HG03135 (cell line): ENCODE data around the gene C4orf50.

Experiments used
- ATAC-seq: cut with Tn5 transposase; IDR thresholded peaks from one replicate; pipeline ENCODE4 v1.9.1; 2021; ENCODE audit warnings: mild to moderate bottlenecking, moderate library complexity; ENCODE audit not compliant: unreplicated experiment

C4orf50 gene

DNA sequence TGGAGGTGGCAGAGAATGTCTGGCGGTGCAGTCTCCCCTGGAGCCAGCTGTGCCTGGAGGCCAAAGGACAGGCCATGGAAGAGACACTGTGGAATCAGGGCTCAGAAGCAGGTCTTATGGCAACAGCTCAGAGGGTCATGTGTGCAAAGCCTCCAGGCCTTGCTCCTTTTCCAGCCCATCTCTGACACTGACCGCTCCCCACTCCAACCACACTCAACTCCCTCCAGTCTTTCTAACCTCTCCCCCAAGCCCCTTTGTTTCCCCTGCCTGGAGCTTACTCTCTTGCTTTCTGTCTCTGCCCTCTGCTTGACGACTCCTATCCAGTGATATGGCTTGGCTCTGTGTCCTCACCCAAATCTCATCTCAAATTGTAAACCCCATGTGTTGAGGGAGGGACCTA lies 91.1 kb downstream of the C4orf50 start:
- no peak for ATAC-seq

DNA sequence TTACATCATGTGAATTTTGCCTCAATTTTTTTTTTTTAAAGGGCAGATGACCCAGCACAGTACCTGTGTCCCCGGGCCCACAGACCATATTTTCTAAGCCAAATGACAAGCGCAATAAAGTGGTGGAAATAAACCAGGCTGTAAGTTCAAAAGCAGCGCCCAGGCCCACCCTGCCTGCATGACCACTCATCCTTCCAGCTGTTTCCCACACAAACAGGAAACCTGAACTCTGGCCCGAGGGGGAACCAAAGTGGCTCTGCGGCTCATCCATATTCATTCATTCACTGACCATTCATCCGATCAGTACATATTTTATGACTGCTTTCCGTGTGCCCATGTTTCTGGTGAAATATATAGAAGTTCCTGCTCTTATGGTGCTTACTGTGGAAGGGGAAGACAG lies 91.6 kb downstream of the C4orf50 start:
- no peak for ATAC-seq

DNA sequence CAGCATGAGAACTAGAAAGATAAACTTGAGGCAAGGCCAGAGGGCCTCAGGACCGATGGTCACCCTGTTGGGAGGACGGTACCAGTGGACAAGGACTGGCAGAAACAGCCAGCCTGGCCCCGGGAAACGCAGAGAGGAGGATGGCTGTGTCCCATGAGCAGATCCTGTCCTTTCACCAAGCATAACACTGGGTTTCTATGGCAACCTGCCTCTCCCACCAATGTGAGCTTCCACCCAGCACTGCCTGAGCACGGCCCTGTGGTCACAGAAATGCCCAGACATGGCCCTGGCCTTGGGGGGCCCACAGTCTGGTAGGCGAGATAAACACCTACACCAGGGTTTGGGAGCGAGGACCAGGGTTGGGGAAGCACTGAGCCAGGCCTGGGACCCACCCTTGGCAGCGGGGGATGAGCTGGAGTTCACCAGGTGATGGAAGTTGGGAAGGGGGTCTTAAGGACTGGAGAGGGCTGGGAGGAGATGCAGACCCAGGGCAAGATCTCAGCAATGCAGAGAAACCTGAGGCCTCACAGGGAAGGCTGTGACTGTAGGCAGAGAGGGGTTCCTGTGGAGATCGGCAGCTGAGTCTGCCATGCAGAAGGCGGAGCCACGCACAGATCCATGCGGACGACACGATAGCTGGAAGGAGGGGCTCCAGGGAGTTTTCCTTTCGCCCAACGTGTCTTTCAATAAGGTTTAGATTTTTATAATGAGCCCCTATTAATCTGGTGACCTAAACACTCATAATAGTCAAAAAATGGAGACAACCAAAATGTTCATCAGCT lies 92.6 kb downstream of the C4orf50 start:
- ATAC-seq, result no peak

DNA sequence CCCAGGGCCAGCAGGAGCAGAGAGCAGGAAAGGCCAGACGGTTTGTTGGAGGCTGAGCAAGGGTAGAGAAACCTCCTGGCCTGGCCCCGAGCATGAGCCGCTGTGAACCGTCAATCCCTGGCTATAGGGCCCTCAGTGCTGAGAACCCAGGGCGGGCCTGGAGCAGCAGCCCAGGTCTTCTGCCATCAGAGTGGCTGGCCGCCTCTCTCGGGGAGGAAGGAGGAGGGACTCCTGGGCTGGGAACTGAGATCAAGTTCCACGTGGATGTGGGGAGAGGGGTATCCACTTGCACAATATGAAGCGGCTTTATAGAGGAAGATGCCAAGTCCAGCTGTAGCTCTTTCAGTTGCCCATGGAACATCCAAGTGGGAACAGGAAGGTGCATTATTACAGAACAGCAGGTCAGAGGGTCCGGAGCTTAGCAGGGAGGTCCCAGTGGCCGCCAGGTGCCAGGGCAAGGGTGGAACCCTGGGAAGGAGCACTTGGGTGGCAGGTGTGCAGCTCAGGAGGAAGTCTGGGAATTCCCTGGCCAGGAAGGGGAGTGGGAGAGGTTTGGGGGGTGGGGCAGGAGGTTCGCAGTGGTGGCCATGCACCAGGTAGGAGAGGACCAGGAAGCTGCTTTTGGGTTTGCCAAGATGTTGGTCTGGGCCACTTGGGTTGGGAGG lies 93.6 kb downstream of the C4orf50 start:
- ATAC-seq, result no peak

DNA sequence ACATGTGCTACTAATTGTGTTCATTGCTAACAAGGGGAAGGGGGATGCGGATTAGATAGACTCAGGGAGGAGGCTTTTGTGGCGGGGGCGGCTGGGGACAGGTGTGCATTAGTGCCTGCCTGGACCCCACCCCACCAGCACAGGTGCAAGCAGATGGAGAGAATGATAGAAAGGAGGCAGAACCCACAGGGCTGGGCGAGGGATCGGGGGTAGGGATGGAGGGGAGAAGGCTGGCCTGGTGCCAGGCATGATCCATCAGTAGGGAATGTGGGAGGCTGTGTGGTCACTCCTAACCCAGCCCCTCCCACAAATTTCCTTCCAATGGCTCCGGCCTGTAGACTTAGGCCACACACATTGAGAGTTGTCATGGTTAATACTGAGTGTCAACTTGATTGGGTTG lies 94.9 kb downstream of the C4orf50 start:
- ATAC-seq, result no peak

DNA sequence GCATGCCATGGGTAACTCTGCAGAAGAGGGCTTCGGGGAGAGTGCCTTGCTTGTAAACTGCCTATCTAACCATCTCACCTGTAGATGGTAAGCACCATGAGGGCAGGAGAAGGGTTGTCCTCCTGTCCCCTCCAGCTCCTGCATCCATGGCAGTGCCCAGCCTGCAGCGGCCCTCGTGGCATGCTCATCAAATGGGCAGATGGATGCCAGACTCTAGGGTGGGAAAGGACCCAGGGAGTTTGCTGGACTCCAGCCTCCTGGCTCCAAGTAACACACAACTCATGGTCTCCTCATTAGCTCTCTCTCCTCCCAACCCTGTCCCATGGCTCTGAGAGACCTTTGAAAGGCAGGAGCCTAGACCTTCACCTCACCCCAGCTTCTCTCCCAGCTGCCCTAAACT lies 95.7 kb downstream of the C4orf50 start:
- no peak for ATAC-seq

DNA sequence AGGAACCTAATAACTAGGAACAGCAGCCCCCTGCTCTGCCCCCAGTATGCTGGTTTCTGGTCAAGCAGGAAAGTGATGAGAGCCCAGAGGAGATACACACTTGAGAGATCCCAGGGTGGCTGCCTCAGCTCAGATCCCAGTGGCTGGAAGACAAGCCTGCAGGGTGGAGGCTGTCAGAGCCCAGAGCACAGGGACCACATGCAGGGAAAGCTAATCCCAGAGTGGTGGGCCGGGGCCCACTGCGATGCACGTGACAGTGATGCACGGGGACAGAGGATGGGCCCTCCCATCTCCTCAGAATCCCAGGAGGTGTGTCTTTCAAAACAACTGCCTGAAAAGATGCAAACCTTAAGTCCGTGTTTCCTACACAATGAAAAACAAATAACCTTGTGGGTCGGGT lies 96.2 kb downstream of the C4orf50 start:
- no peak for ATAC-seq

DNA sequence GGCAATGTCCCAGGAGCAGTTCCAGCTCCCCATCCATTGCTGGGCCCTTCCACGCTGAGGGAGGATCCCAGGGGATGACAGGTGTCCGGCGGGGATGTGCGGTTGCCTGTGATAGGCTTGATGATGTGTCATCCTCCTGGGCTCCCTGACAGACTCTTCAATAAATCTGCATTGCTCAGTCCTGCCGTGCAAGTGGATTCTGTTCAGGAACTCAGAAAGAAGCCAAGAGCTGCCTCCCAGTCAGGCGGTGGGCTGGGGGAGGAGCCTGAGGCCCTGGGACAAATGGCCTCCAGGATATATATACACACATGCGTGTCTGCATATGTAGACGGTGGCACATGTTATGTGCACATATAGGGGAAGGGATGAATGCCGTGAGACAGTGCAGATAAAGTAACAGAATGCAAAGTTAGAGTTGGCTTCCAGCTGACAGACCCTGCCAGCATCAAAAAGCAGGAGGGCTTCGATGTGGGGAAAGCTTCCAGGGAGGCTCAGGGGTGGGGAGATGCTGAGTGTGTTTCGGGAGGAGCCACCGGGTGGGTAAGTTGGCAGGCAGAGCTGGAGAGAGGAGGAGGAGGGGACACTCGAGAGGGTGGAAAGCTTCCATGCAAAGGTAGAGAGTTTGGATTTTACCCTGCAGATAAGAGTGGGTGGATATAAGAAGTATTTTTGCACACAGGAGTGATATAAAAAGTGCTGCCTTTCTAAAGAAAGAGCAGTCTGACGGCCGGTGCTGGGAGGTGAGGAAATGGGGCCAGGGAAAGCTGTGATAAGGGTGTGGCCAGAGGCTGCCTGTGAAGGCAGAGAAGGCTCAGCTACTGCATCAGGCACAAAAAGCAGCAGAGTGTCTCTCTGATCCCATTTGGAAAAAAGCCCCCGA lies 96.9 kb downstream of the C4orf50 start:
- no peak for ATAC-seq

DNA sequence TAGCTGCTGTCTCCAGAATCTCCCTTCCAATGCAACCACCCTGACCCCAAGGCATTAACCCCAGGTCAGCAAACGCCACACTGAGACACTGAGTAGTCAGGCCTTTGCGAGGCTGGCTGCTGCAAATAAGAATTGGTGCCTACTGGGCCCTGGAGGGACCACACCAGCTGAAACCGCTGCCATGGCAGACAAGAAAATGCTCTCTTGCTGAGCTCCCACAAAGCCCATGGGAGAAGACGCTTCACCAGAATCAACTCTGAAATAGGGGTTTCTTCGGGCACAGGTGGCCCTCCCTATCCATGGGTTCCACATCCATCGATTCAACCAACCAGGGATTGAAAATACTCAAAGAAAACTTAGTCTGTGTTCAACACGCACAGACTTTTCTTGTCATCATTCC lies 98.7 kb downstream of the C4orf50 start:
- no peak for ATAC-seq

DNA sequence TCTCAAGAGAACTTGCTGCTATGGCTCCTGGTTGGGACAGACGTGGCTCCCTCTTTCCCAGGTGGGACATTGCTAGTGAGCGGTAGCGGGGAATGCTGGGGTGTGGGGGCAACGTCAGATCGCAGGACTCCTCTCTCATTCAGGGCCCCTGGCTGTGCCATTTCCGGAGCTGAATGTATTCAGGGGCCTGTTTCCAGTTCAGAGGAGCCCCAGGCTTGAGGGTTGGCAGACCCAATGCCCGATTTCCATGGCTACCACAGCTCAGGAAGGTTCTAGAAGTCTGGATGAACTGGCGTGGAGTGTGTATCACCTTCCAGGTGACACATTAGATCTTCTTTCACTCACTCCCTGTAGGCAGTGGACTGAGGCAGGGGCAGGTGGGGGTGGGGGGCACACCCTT lies 99.2 kb downstream of the C4orf50 start:
- ATAC-seq, result no peak

DNA sequence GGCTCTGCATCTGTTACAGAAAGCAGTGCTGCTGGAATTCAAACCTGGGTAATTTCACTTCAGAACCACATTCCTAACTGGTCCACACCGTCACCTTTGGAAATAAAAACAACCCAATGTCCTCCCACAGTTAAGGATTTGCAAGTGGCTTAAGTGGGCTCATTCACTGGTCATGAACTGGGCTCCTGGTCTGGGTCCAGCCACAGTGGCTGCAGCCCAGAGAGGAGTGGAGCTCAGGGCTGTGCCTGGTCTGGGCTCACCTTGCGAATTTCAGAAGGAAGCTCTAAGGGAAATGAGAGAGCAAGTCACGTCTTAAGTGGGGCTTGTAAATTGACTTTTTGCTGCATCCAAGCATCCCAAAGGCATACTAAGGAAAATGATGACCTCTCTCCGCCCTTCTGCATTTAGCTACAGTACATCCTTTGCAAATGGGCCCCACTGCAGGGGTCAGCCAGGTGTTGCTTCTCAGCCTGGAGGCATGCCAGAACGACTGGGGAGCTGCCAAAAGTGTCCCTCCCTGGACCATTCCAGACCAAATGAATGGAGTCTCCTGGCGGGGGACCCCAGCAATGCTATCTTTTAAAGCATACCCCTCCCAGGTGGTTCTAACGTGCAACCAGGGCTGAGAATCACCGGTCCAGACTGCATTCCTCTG lies 99.8 kb downstream of the C4orf50 start:
- no peak for ATAC-seq

DNA sequence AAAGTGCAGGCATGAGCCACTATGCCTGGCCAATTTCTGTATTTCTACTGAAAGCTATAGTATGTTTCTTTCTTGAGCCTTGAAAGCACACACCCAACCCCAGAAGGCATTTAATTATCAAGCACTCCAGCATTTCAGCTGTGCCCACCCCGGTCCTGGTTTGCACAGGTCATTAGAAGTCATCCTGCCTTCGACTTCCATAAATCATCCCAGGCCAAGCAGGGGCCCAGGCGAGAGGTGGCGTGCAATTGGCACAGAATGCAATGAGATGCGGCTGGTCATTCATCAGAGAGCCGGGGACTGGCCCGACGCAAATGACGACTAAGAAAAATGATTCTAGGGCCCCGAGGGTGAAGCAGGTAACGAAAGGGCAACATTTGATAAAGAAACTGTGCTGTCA lies 100.6 kb downstream of the C4orf50 start:
- ATAC-seq, result no peak

DNA sequence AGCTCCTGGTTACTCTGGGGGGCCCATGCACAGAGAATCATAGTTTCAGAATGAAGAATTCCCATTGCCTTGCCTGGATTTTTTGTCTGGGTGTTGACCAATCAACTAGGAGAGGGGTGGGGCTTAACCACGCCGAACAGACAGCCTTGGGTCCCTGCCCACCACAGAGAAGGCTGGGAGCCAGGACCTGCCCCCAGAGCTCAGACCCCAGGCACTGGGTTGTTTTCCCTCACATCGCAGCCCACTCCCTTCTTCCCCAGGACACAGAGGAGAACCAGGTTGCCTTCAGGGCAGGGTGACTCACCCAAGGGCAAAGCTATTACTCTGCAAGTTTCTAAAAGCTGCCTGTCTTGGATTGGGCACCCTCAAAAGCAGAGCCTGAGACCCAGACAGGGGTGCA lies 102.0 kb downstream of the C4orf50 start:
- ATAC-seq, result no peak

DNA sequence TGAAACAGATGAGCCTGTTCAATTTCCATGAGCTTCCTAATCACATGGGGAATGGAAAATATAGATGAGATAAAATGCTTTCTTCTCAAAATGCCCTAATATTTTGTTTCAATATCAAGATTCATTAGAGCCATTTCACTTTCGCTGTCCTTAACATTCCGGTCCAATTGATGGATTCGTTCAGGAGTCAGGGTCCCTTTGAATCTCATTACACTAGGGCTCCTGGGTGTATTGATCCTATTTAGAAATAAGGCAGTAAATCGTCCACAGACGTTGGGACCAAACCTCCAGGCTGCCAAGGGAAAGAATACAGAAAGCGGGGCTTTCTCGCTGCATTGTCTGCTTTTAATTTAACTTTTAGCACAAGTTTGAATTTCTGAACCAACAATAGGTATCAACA lies 104.8 kb downstream of the C4orf50 start:
- ATAC-seq, result no peak

DNA sequence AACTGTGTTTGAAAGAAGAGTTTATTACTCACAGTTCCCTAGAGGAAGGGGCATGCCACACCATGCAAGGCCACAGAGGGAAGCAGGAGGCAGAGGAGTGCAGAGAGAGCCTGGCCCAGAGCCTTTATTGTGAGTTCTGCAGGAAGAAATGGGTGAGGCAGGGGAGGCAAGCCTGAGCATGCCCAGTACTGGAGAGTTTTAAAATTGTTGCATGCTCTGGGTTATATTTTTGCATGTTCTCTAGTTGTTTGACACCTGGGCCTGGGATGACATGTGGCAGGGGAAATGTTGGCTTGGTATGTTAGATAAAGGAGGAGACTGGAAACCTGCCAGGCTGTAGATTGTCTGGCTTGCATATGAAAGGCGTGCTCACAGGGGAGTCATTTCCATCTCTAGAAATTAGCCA lies 105.6 kb downstream of the C4orf50 start:
- no peak for ATAC-seq

DNA sequence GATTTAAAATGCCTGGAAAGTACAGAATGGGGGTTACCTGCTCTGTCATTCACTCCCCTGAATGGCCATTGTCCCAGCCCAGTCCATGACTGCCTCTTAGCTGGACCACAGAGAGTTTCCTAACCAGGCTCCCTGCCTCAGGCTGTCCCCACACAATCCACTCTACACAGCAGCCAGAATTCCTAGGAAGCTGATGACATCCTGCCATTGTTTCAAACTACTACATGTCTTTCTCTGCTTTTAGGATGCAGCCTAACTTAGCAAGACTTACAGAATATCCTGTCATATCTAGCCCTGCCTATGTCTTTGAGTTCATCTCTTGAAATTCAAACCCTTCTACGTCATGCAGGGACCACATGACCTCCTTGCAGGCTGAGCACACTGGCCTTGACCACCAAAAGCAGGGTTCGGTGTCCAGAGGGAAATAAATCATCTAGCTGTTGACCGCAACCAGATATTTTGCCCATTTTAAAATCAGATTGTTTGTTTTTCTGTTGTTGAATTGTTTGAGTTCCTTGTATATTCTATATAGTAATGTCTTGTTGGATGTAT lies 109.3 kb downstream of the C4orf50 start:
- no peak for ATAC-seq

DNA sequence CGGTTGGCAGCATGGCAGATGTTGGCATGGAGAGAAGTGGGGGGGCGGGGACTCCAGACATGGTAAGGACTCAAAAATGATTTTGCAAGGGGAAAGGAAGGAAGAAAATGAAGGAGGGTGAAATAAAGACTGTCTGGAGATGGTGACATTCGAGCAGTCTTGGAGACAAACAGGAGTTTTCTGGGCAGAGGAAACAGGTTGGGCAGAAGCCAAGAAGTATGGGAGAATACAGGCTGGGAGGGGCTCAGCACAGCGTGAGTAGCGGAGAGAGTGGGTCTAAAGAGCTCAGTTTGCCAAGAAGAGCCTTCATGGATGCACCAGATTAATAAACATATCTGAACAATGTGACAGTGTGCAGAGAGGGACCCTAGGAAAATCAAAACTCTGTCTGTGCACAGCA lies 112.0 kb downstream of the C4orf50 start:
- no peak for ATAC-seq

DNA sequence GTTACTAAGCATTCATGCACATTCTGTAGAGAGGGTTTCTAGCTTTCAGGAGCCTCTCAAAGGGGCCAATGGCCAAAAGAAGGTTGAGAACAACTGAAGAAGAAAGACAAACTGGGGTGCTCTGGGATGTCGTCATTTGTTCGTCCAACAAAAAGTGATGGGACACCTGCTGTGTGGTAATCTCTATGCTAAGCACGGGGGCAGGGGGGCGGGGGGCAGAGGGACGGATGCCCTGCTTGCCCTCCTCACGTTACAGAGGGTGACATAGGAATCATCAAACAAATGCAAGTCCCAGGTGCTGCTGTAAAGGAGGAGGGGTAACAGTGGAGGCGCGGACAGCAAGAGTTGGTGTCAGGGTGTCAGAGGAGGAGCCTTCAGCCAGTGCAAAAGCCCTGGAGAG lies 112.5 kb downstream of the C4orf50 start:
- ATAC-seq, result no peak

DNA sequence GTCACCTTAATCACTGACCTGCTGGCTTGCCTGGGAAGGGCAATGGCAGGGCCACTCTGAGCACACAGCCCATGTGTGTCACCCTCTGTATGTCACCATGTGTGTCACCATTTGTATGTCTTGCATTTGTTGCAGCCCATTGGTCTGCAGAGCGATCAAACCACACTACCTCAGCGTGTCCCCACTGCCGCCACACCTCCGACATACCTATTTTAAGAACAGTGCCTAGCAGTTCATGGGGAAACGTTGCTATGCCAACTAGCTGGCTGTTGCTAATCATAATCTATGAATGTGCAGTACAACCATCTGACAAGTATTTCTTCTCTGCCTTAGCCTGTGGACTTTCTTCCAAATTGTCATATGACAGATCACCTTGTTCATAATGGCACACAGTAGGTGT lies 117.4 kb downstream of the C4orf50 start:
- no peak for ATAC-seq

DNA sequence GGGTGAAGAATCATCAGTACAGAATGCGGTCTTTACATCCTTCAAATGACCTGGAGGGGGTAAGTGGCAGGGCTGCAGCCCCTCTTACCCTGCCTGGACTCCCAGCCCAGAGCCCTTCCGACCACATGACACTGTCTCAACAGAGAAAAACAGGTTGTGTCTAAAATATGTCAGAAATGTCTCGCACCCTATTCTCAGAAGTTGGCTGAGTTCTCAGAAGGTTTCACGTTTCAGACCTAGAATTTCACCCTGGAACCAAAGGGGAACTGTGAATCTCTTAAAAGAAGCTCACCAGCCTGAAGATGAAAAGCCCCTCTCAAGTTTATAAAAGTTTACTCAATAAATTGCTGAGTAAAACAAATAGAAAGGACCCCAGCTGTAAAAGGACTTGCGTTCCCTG lies 118.3 kb downstream of the C4orf50 start:
- no peak for ATAC-seq

DNA sequence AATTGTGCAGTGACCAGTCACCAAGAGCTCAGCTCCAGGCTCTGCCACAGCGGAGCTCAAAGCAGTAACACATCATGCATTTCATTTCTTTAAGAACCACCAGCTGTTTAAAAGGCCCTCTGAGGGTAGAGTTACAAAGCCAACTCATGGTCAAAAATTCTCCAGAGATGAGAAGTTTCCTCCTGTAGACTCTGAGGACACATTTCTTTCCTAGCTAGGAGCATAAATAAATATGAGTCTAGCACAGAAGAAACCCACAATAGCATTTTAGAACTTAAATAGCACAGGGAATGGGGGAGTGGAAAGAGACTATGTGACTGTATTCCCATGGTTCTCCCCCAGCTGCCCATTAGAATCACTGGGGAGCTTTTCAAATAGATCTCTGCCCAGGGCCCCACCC lies 118.8 kb downstream of the C4orf50 start:
- ATAC-seq, result no peak
